HG02981 (cell line): Measurements from ENCODE around the gene AXL.

Source experiments
- ATAC-seq: cut with Tn5 transposase; IDR thresholded peaks from one replicate; pipeline ENCODE4 v1.9.1; 2021; ENCODE audit warnings: mild to moderate bottlenecking, moderate library complexity; ENCODE audit not compliant: unreplicated experiment

AXL gene

GRCh38 chr19:41233748-41234240, 14.8 kb downstream of the AXL start:
- ATAC-seq, result no peak

GRCh38 chr19:41234512-41235168, 15.6 kb downstream of the AXL start:
- ATAC-seq, result no peak

- no peak for ATAC-seq
Observed at GRCh38 chr19:41235480-41235879, 16.5 kb downstream of the AXL start.

- no peak for ATAC-seq
Observed at GRCh38 chr19:41238244-41238643, 19.2 kb downstream of the AXL start.

- ATAC-seq, result no peak
Observed at GRCh38 chr19:41239363-41239762, 20.3 kb downstream of the AXL start.

GRCh38 chr19:41239961-41240574, 21.0 kb downstream of the AXL start:
- no peak for ATAC-seq

DNA sequence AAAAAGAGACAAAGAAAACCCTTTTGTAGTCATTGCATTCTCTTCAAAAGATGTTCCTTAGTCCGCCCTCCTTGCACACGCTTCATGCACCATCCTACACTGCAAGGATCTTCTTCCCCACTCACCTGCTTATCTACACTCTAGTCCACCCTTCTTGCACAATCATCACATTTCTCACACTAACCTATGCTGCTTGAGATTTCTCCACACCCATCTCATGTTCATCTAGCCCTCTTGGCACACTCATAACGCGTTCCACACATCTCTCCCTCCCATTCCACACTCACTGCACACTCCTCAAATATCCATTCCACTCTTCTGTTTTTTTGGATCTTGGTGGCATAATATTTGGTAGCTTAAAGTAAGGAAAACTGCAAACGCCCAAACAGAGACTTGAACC, 22.8 kb downstream of the AXL start:
- no peak for ATAC-seq

DNA sequence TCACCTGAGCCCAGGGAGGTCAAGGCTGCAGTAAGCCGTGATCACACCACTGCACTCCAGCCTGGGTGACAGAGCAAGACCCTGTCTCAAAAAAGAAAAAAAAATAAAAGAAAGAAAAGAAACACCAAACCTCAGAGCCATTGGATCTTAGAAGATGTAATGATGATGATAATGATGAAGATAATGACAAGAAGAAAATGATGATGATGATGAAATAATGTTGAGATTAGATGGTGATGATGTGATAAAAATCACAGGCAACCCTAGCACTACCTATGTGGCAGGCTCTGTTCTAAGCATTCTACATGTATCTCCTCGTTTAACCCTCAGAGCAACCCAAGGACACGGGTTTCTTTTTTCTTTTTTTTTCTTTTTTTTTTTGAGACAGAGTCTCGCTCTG, 25.1 kb downstream of the AXL start:
- no peak for ATAC-seq

- no peak for ATAC-seq
Observed at GRCh38 chr19:41245843-41246242, 26.8 kb downstream of the AXL start.

GRCh38 chr19:41248895-41249294, 29.9 kb downstream of the AXL start:
- ATAC-seq, result no peak

GRCh38 chr19:41249707-41250423, 30.8 kb downstream of the AXL start:
- no peak for ATAC-seq

GRCh38 chr19:41253660-41254059, 34.6 kb downstream of the AXL start:
- ATAC-seq, result no peak

DNA sequence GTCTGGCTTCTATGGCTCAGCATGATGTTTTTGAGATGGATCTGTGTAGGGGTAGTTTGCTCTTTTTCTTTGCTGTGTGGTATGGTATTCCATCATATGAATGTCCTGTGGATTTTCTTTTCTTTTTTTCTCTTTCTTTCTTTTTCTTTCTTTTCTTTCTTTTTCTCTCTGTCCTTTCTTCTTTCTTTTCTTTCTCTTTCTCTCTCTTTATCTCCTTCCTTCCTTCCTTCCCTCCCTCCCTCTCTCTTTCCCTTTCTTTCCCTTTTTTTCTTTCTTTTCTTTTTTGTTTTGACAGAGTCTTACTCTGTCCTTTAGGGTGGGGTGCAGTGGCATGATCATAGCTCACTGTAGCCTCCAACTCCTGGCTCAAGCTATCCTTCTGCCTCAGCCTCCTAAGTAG, 36.1 kb downstream of the AXL start:
- no peak for ATAC-seq

DNA sequence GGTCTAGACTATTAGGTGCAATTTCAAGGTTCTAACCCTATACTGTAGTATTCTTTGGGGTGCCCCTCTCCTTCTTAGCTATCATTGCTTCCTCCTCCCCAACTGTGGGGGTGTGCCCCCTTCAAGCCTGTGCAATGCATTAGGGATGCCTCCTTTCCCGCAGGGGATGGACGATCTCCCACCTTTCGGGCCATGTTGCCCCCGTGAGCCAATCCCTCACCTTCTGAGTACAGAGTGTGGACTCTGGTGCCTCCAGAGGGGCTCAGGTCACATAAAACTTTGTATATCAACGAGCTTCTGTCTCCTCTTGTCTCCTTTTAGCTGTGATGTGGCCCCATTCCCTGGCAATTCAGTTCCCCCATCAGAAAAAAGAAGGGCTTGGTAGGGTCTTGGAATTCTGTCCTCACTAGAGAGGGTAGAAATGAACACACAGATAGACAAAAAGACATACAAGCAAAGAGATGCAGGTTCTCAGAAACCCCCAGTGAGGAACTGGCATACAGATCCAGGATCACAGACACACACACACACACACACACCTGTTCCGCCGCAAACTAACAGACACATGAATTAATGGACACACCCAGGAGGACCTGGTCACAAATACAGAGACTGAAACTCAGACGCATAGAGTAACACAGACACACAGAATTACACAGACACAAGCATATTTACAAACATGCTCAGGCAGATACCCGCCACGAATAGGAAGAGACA, 42.6 kb downstream of the AXL start:
- no peak for ATAC-seq

DNA sequence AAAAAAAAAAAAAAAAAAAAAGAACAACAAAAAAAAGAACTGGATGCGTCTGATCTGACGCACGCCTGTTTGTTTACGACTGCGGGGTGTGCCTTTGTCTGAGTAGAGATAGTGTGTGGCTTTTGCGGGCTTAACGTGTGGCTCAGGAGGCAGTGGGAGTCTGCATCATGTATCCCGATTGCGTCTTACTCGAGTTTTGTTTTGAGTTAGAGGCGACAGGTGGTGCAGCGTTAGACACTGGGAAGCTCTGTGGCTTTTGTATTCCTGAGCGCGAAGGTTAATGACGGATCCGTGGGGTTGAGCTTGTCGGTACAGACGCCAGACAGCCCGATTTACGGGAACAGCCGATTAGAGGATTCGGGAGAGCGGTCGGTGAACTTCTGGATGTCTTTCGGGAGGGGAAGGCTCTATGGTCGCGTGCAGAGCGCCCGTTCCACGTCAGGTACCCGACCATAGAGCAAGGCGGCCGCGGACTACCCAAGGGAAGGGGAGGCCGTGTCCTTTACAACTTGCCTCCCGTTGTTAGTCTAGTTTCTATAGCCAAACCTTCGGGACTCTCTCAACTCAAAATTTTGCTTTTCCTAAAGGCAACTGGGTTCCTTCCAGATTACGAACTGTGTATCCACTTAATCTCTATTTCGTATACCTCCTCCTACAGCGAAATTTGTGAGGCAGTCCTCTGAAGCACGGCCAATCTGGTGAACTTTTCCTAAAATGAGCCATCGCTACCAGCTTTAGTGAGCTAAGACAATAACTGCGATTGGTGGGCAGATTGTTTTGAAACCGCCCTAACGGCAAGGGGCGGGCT, 44.2 kb downstream of the AXL start:
- ATAC-seq, result peak; percentile 7

DNA sequence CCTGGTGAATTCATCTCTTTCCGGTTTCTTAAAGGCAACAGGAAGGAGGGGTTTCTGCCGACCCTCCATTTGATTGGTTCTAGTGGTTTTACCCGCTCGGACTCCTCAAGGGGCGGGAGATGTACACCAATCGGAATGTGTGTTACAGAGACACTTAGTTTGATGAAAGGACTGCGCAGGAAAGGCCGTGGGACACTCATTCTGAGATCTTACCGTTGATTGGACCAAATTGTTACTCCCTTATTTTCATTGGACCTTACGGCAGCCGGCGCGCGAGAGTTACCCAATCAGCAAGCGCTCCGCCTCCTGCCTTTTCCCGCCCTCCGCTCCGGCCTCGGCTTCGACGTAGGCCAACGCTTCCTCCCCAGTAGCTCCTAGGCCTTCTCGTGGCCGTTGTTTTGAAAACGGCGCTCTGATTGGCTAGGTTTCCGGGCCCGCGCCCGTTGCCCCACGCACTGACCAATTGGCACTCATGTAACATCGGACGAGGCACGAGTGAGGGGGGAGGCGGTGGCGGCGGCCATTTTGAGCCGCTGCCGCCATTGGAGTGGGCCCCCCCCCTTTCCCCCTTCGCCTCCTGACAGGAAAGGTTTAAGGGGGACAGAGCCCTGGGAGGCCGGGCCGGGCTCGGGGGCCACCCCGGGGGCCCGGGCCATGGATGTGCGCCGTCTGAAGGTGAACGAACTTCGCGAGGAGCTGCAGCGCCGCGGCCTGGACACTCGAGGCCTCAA, 45.0 kb downstream of the AXL start, which contains the start of gene HNRNPUL1:
TSS of gene HNRNPUL1 (plus strand) at position 523 of the 731 bp plus-strand sequence. CDS start at position 655, 132 bp downstream.
- peak; percentile 66 for ATAC-seq

DNA sequence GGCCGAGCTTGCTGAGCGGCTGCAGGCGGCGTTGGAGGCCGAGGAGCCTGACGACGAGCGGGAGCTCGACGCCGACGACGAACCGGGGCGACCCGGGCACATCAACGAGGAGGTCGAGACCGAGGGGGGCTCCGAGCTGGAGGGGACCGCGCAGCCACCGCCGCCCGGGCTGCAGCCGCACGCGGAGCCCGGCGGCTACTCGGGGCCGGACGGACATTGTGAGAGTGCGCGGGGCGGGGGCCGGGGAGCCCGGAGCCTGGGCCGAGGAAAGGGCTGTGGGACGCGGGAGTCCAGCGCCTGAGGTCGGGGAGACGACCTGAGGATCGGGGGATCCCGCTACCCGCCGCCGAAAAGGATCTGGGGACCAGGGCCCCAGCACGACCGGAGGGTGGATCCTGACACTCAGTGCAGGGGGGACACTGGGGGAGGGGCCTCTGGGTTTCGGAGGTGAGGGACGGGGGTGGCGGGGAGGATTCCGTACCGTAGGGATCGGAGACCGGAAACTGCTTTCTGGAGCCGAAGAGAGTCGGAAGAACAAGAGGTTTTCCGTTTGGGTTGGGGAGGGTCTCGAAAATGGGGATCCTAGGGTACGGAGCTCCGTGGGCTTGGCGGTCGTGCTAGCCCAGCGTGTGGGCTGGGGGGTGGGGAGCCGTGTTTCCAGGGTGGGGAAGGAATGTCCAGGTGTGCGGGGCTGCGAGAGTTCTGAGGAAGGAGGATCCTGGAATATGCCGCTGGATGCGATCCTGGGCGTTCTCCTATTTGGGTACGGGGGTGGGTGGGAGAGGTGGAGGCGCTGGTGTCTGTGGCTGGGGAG, 45.8 kb downstream of the AXL start:
- ATAC-seq, result no peak

DNA sequence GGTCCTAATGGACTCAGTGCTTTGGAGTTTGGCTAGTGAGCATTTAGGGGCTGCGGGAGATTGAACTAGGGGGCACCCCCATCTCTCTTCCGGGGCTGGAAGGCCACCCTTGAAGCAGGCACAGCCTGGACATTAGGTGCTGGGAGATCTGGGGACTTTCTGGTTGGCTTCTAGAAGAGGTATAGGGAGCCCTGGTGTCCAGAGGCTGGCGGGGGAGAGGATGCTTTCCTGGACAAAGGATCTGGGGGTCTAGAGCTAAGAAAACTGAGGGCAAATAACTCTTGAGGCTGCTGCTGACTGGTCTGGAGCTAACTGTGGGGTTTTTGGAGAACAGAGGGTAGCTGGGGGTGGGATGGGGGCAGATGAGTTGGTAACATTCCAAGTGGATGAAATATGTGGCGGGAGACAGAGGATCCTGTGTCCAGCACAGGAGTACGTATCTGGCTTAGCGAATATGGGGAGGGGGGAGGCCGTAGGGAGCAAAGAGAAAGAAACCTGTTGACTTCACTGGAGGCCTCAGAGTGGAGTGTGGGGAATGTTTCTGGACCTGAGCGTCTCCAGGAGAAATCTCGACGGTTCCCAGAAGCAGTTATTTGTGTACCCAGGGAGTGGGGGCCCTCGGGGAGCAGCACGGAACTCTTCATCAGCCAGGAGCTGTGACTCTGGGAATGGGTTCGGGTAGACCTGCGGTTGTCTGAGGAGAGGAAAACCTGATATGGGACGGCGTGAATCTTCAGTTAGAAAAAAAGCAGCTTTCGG, 46.6 kb downstream of the AXL start:
- ATAC-seq, result no peak
